ENCODE data around the gene KRT84.

DNA sequence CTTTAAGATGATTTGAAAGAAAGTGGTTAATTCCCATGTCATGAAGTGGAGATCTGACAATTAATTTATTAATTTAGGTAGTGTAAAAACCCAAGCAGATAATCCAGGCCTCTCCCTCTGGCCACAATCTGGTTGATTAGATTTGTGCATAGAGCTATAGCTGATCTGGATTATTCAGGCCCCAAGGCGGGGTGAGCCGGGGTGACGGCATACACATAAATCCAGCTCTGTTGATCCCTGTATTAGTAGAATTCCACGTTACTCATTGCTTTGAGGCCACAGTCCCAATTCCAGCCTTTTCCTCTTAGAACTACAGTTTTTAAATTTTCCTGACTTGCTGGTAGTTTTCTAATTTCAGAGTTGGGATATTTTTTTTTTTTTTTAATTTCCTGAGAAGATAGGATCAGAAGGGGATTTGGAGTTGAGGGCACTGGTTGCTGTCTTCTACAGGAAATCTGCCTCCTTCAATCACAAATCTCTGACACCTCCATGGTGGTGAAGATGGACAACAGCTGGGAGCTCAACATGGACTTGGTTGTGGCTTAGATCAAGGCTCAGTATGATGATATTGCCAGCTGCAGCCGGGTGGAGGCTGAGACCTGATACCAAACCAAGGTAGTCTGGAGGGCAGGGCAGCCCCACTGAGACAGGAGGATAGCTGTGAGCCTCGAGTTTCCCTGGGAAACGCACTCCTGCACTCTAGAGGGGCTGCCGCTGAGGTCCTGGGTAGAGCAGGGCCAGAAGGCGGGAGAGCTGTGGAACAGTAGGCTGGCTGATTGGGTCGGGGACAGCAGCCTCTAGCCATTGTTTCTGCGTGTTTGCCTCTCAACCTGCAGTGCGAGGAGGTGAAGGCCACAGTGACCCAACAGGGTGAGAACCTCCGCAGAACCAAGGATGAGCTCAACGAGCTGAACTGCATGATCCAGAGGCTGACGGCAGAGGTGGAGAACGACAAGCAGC lies 37.6 kb downstream of the KRT84 start:
- no peak for TF ChIP-seq POLR2A (IDR thresholded peaks at IDR 0.05)
- TF ChIP-seq, protein P1, sequence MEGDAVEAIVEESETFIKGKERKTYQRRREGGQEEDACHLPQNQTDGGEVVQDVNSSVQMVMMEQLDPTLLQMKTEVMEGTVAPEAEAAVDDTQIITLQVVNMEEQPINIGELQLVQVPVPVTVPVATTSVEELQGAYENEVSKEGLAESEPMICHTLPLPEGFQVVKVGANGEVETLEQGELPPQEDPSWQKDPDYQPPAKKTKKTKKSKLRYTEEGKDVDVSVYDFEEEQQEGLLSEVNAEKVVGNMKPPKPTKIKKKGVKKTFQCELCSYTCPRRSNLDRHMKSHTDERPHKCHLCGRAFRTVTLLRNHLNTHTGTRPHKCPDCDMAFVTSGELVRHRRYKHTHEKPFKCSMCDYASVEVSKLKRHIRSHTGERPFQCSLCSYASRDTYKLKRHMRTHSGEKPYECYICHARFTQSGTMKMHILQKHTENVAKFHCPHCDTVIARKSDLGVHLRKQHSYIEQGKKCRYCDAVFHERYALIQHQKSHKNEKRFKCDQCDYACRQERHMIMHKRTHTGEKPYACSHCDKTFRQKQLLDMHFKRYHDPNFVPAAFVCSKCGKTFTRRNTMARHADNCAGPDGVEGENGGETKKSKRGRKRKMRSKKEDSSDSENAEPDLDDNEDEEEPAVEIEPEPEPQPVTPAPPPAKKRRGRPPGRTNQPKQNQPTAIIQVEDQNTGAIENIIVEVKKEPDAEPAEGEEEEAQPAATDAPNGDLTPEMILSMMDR (IDR thresholded peaks at IDR 0.05) = no peak
